H9 (cell line): Measurements from ENCODE around the gene TBC1D1. TPM values are rescaled to one million over a fixed set of nuclear protein-coding genes. Genes with fewer than 3 reads are reported as not detected.
A peak's percentile ranks its signal among the peaks of the same experiment; 100 is the strongest.

Source experiments
- DNase-seq: peaks from one replicate; pipeline ENCODE4 v3.0.0-alpha.2; 2017
- H2AFZ ChIP-seq: one replicate; pipeline ENCODE4 v1.6.1; 2013; ENCODE audit warnings: mild to moderate bottlenecking, low read length, control low read depth, moderate library complexity
- H2AK5ac ChIP-seq: 2 replicates; pipeline ENCODE4 v1.6.1; 2013; ENCODE audit warnings: low read length, control low read depth, mixed read lengths; ENCODE audit not compliant: insufficient read length
- H2BK120ac ChIP-seq: one replicate; pipeline ENCODE4 v1.6.1; 2013; ENCODE audit warnings: low read depth, mild to moderate bottlenecking, low read length, control low read depth, inconsistent platforms; ENCODE audit not compliant: poor library complexity, severe bottlenecking
- H2BK12ac ChIP-seq: 2 replicates; pipeline ENCODE4 v1.6.1; 2013; ENCODE audit warnings: low read length, control low read depth, mixed read lengths, low read depth; ENCODE audit not compliant: insufficient read length
- H2BK15ac ChIP-seq: 2 replicates; pipeline ENCODE4 v1.6.1; 2013; ENCODE audit warnings: low read depth, low read length, control low read depth
- H2BK20ac ChIP-seq: one replicate; pipeline ENCODE4 v1.6.1; 2013; ENCODE audit warnings: low read depth, mild to moderate bottlenecking, low read length, control low read depth, inconsistent platforms; ENCODE audit not compliant: poor library complexity, severe bottlenecking
- H2BK5ac ChIP-seq: 2 replicates; pipeline ENCODE4 v1.6.1; 2013; ENCODE audit warnings: low read length, control low read depth, mixed read lengths; ENCODE audit not compliant: insufficient read length
- H3K14ac ChIP-seq: 2 replicates; pipeline ENCODE4 v1.6.1; 2013; ENCODE audit warnings: low read length, control low read depth; ENCODE audit not compliant: insufficient read depth
- H3K18ac ChIP-seq: 2 replicates; pipeline ENCODE4 v1.6.1; 2013; ENCODE audit warnings: low read depth, mild to moderate bottlenecking, mixed read lengths, low read length, control low read depth; ENCODE audit not compliant: insufficient read length
- H3K23ac ChIP-seq: 2 replicates; pipeline ENCODE4 v1.6.1; 2013; ENCODE audit warnings: low read length, control low read depth, mixed read lengths, low read depth; ENCODE audit not compliant: insufficient read length
- H3K23me2 ChIP-seq: 2 replicates; pipeline ENCODE4 v1.6.1; 2013; ENCODE audit warnings: low read depth, mild to moderate bottlenecking, mixed read lengths, low read length, control low read depth; ENCODE audit not compliant: insufficient read length, poor library complexity, severe bottlenecking
- H3K27ac ChIP-seq: 2 replicates; pipeline ENCODE4 v1.5.1; 2013; ENCODE audit warnings: low read length, control low read depth, mixed read lengths, low read depth; ENCODE audit not compliant: insufficient read length
- H3K27me3 ChIP-seq: 2 replicates; pipeline ENCODE4 v1.6.1; 2013; ENCODE audit warnings: low read length, control low read depth, inconsistent platforms; ENCODE audit not compliant: insufficient read depth
- H3K4ac ChIP-seq: 2 replicates; pipeline ENCODE4 v1.6.1; 2013; ENCODE audit warnings: low read depth, mild to moderate bottlenecking, control low read depth, inconsistent platforms, low read length, moderate library complexity
- H3K4me1 ChIP-seq: 2 replicates; pipeline ENCODE4 v1.6.1; 2013; ENCODE audit warnings: low read length, control low read depth, inconsistent platforms; ENCODE audit not compliant: insufficient read depth
- H3K4me2 ChIP-seq: 2 replicates; pipeline ENCODE4 v1.6.1; 2013; ENCODE audit warnings: low read length, control low read depth, mixed read lengths; ENCODE audit not compliant: insufficient read length, insufficient read depth
- H3K56ac ChIP-seq: 2 replicates; pipeline ENCODE4 v1.6.1; 2013; ENCODE audit warnings: low read depth, mild to moderate bottlenecking, mixed read lengths, low read length, control low read depth; ENCODE audit not compliant: insufficient read length
- H3K79me1 ChIP-seq: 2 replicates; pipeline ENCODE4 v1.6.1; 2013; ENCODE audit warnings: low read depth, mild to moderate bottlenecking, moderate library complexity, low read length, control low read depth, inconsistent platforms; ENCODE audit not compliant: insufficient read depth, poor library complexity, severe bottlenecking
- H3K79me2 ChIP-seq: 2 replicates; pipeline ENCODE4 v1.6.1; 2013; ENCODE audit warnings: low read length, control low read depth, inconsistent platforms; ENCODE audit not compliant: insufficient read depth
- H3K9ac ChIP-seq: 2 replicates; pipeline ENCODE4 v1.6.1; 2013; ENCODE audit warnings: low read length, control low read depth, mixed read lengths; ENCODE audit not compliant: insufficient read length; ENCODE audit errors: extremely low read depth
- H3K9me3 ChIP-seq: one replicate; pipeline ENCODE4 v1.6.1; 2013; ENCODE audit warnings: low read depth, low read length, inconsistent platforms; ENCODE audit not compliant: control insufficient read depth
- H3T11ph ChIP-seq: one replicate; pipeline ENCODE4 v1.6.1; 2013; ENCODE audit warnings: mild to moderate bottlenecking, low read length, control low read depth, inconsistent platforms
- H4K20me1 ChIP-seq: one replicate; pipeline ENCODE4 v1.6.1; 2013; ENCODE audit not compliant: control insufficient read depth, insufficient read length, insufficient read depth
- H4K5ac ChIP-seq: 2 replicates; pipeline ENCODE4 v1.6.1; 2013; ENCODE audit warnings: low read depth, mild to moderate bottlenecking, mixed read lengths, low read length, control low read depth; ENCODE audit not compliant: insufficient read length
- H4K8ac ChIP-seq: replicated peaks from 2 replicates; pipeline ENCODE4 v1.6.1; 2013; ENCODE audit warnings: low read length, control low read depth, mixed read lengths, low read depth; ENCODE audit not compliant: insufficient read length
- H4K91ac ChIP-seq: 2 replicates; pipeline ENCODE4 v1.6.1; 2013; ENCODE audit warnings: low read depth, mild to moderate bottlenecking, moderate library complexity, mixed read lengths, low read length, control low read depth; ENCODE audit not compliant: insufficient read length
- H3K27ac Mint-ChIP-seq, 3 experiments: 2 replicates in 2 of 3; 3 replicates in 1 of 3; pipeline ENCODE4 v1.8.0; 2020 to 2021; ENCODE audit warnings: mixed read lengths in 3 of 3, mild to moderate bottlenecking in 1 of 3, moderate library complexity in 1 of 3
- H3K27me3 Mint-ChIP-seq: 2 replicates; pipeline ENCODE4 v1.8.0; 2021; ENCODE audit warnings: low read depth, mild to moderate bottlenecking, moderate library complexity, mixed read lengths
- H3K36me3 Mint-ChIP-seq, 3 experiments: 2 replicates in 2 of 3; 3 replicates in 1 of 3; pipeline ENCODE4 v1.8.0; 2020 to 2021; ENCODE audit warnings: low read depth in 3 of 3, mixed read lengths in 3 of 3; ENCODE audit not compliant: insufficient read depth in 1 of 3
- H3K4me1 Mint-ChIP-seq, 2 experiments: 2 replicates each; pipeline ENCODE4 v1.8.0; 2020; ENCODE audit warnings: mixed read lengths in 2 of 2
- H3K4me3 Mint-ChIP-seq, 2 experiments: 2 replicates in 1 of 2; 3 replicates in 1 of 2; pipeline ENCODE4 v1.8.0; 2020 to 2021; ENCODE audit warnings: mild to moderate bottlenecking in 2 of 2, mixed read lengths in 2 of 2, moderate library complexity in 1 of 2
- H3K9me3 Mint-ChIP-seq, 2 experiments: 2 replicates in 1 of 2; 3 replicates in 1 of 2; pipeline ENCODE4 v1.8.0; 2020; ENCODE audit warnings: mild to moderate bottlenecking in 2 of 2, mixed read lengths in 2 of 2, moderate library complexity in 1 of 2
- WGBS: extraction: QIAGEN DNeasy Blood & Tissue Kit; methylation state at CpG from one replicate; pipeline ENCODE4 v1.1.7; 2013; ENCODE audit warnings: missing lambda C conversion rate, low lambda C conversion rate, mixed read lengths; ENCODE audit not compliant: insufficient read length; ENCODE audit errors: extremely low coverage; 5-methylcytosine and 5-hydroxymethylcytosine counted together
- total RNA-seq: library from RNA; stranded (reverse); gene quantifications from 2 replicates; pipeline ENCODE4 v1.2.1, GENCODE V29; 2021
- TF ChIP-seq, protein P1 (sequence below): fragments of 200-600 bp; sonication (generic); conservative IDR thresholded peaks from 3 replicates; pipeline ENCODE4 v1.8.0; 2021; ENCODE audit warnings: antibody characterized with exemption, mild to moderate bottlenecking

Gene TBC1D1
- total RNA-seq, 1 experiment from 2014 or later: 109 TPM

DNA sequence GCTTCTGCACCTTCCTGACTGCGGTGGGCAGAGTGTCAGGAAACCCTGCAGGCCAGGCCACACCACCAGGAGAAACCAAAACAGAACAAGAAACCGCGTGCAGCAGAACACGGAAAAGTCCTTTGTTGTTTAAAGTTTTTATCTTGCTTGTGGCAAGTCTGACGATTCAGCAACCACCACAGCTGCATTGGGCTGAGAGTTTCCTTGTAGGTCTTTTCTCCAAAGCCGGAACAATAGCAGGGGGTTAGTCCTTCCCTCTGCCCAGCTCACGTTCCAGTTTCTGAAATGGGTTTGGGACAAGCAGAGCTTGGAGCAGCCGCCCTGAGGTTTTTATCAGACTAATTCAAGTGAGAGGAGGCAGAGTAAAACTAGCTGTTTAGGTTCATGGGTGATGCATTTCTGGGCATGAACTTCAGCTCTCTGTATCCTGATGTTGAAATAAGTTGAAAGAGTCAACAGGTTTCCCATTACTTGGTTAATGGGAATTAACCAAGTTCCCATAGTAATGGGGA lies 286.2 kb downstream of the TBC1D1 start:
- no peak overlapping the region for H3K4me2 ChIP-seq

More for the DNA sequence above, 286.2 kb downstream of the TBC1D1 start:
- no peak overlapping the region for H4K8ac ChIP-seq
- no peak overlapping the region for H3K9ac ChIP-seq
- H2AK5ac ChIP-seq: no peak overlapping the region
- no peak overlapping the region for H3K27ac ChIP-seq
- no peak overlapping the region for H3K18ac ChIP-seq
- Mint-ChIP-seq H3K27me3 (no peaks in the 10 kb centered on the region), H3K9me3 (peaks cover 13 to 32% of the 10 kb centered on the region in 2 experiments; a peak in 4 of 5 replicates), H3K36me3 (peaks cover 3 to 19% (median 11%) of the 10 kb centered on the region in 3 experiments; a peak in 4 of 7 replicates), H3K4me1 (peaks cover 6 to 7% of the 10 kb centered on the region in 2 experiments), H3K4me3 (no peak overlapping the region), H3K27ac (peak overlapping the region in 1 of 3 experiments; percentile 85; a peak in 1 of 7 replicates)
- no peak overlapping the region for H4K5ac ChIP-seq
- H3K23ac ChIP-seq: no peak overlapping the region
- no peaks in the 10 kb centered on the region for H3K79me1 ChIP-seq
- TF ChIP-seq, protein P1, sequence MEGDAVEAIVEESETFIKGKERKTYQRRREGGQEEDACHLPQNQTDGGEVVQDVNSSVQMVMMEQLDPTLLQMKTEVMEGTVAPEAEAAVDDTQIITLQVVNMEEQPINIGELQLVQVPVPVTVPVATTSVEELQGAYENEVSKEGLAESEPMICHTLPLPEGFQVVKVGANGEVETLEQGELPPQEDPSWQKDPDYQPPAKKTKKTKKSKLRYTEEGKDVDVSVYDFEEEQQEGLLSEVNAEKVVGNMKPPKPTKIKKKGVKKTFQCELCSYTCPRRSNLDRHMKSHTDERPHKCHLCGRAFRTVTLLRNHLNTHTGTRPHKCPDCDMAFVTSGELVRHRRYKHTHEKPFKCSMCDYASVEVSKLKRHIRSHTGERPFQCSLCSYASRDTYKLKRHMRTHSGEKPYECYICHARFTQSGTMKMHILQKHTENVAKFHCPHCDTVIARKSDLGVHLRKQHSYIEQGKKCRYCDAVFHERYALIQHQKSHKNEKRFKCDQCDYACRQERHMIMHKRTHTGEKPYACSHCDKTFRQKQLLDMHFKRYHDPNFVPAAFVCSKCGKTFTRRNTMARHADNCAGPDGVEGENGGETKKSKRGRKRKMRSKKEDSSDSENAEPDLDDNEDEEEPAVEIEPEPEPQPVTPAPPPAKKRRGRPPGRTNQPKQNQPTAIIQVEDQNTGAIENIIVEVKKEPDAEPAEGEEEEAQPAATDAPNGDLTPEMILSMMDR: no peak
- no peak overlapping the region for H3K14ac ChIP-seq
- H2BK20ac ChIP-seq: no peak overlapping the region
- no peak overlapping the region for H2BK120ac ChIP-seq
- no peaks in the 10 kb centered on the region for H3K4me1 ChIP-seq
- no peak overlapping the region for H3K56ac ChIP-seq
- H2BK15ac ChIP-seq: no peak overlapping the region
- H4K91ac ChIP-seq: no peak overlapping the region
- no peaks in the 10 kb centered on the region for H3K79me2 ChIP-seq
- H3K9me3 ChIP-seq: peaks cover 5% of the 10 kb centered on the region
- H4K20me1 ChIP-seq: no peaks in the 10 kb centered on the region
- no CpG with 5 or more reads among the region's 8 CpGs for WGBS
- H3K27me3 ChIP-seq: no peaks in the 10 kb centered on the region
- H3T11ph ChIP-seq: no peak overlapping the region
- no peak overlapping the region for H3K4ac ChIP-seq
- no peaks in the 10 kb centered on the region for H3K23me2 ChIP-seq
- H2BK5ac ChIP-seq: no peak overlapping the region
- no peak overlapping the region for H2AFZ ChIP-seq
- H2BK12ac ChIP-seq: no peak overlapping the region
- DNase-seq: no peak
